Fibroblast of skin of right biceps (primary cell): ENCODE results near the gene PARD3.
"Not testable (repeated sequence)": the region's sequence is repeated elsewhere in the genome, so short reads cannot be mapped to it uniquely, and the experiment has no call there.

Experiments used
- DNase-seq: peaks from one replicate; pipeline ENCODE4 v3.0.0-alpha.2; 2013

The PARD3 gene

GRCh38 chr10:34815185-34816084 lies at the start of gene PARD3:
TSS of gene PARD3 (minus strand) at chr10:34815296. CDS start at chr10:34814995, 301 bp downstream.
- DNase-seq = peak; percentile 69

GRCh38 chr10:34864149-34865067 lies 49.3 kb upstream of the PARD3 start:
- no peak for DNase-seq

GRCh38 chr10:34862892-34863291 lies 47.8 kb upstream of the PARD3 start:
- no peak for DNase-seq

DNA sequence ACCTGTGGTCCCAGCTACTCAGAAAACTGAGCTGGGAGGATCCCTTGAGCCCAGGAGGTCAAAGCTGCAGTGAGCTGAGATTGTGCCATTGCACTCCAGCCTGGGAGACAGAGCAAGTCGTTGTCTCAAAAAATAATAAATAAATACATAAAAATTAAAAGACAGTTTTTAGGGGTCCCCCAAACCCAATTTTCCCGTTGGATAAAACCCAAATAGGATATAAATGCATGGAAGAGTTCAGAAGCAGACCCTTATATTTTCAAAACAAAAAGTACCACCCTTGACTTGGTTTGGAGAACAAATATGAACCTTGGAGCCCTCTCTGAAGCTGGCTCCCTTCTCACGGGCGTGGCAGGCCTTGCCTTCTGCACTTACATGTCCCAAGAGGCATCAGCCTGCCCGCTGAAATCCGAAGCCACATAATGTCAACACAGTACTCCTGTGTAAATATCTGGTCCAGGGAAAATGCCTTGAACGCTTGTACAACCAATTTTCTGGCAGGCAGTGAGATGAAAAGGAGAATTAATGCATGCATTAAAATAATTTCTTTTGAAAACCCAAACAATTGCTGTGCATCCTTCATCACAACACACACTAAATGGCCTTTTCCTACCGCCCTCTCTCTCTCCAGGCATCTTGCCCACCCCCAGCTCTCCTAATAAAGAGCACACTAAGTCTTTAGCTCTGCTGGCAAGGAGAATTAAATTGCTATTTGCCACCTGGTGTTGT lies 46.4 kb upstream of the PARD3 start:
- no peak for DNase-seq

- peak; percentile 50 for DNase-seq
Observed at GRCh38 chr10:34859170-34859569, 44.1 kb upstream of the PARD3 start.

DNA sequence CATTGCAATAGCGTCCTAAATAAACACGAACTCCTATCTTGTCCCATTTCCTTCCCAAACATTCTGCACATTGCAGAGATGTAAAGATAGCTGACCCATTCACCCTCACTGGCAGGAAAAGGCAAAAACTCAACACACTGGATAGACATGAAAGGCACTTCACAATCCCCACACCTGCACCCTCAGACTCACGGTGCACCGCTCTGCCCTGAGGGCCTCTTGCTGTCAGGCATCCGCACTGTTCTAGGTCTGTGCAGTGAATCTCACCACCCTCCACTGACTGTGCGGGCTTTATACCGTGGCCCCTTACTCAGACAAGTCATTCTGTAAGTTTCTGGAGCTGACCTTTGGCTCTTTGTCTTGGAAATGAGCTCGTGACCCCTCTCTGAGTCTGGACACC lies 42.9 kb upstream of the PARD3 start:
- DNase-seq = no peak

DNA sequence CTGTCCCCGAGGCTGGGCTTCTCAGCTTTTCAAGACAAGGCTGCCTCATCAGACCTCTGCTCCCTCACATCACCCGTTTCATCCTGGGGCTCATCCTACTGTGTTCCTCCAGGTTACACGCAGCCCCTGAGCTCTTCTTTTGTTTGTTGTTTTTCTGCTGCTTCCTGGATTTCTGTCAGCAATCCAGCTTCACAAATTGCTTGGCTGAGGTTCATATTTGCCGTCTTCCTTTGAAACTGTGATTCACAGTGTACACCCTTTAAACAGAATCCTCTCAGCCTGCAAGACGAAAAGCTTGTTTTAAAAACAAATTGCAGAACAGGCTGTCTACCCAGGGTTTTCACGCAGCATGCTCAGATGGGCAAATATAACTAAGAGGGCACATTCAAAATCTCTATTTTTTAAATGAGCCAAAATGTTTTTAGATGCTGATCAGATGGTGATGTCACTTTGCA lies 39.1 kb upstream of the PARD3 start:
- DNase-seq = peak; percentile 48

DNA sequence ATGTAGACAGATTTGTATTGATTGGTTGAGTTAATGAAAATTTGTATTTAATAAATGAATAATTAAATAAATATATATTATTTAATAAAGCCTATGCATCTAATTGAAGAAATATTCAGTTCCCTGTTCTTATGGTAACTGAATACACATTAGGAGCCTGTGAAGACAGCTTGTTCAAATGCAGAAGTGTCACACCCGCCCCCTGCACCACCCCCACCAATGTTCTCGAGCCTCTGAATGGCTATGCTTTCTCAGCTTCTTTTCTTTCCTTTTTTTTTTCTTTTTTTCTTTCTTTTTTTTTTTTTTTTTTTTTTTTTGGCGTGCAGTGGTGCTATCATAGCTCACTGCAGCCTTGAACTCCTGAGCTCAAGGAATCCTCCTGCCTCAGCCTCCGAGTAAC lies 38.3 kb upstream of the PARD3 start:
- no peak for DNase-seq

DNA sequence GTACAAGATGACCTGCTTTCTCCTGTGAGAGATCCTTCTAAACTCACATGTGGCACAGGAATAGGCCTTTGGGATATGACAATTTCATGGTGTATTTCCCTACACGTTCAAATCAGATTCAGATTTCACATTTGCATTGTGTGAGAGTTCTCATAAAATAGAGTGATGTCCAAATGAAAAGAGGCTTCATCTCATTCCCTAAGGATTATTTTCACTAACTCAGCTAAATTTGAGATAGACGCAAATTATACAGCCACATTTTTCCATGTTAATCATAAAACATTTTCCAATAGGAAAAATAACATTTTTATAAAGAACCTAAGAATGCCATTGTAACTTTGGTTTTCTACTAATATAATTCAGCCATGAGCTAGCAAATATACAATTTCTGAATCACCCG lies 35.5 kb upstream of the PARD3 start:
- DNase-seq = no peak

GRCh38 chr10:34850036-34850435 lies 34.9 kb upstream of the PARD3 start:
- no peak for DNase-seq

GRCh38 chr10:34845070-34845469 lies 30.0 kb upstream of the PARD3 start:
- no peak for DNase-seq

GRCh38 chr10:34844448-34844847 lies 29.4 kb upstream of the PARD3 start:
- DNase-seq = no peak

DNA sequence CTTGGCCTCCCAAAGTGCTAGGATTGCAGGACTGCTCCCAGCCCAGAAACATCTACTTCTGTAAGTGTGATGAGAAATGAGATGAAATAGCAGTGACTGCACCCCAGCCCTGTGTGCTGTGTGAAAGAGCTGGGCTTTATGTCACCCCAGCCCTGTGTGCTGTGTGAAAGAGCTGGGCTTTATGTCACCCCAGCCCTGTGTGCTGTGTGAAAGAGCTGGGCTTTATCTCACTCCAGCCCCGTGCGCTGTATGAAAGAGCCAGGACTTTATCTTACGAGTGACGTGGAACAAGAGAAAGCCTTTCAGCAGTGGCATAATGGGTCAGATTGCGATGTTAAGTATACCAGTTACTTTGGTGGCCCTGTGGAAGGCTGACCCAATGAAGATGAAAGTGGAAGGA lies 28.4 kb upstream of the PARD3 start:
- not testable (repeated sequence) for DNase-seq

GRCh38 chr10:34838366-34838900 lies 23.3 kb upstream of the PARD3 start:
- no peak for DNase-seq

- no peak for DNase-seq
Observed at GRCh38 chr10:34835908-34836508, 20.9 kb upstream of the PARD3 start.

- DNase-seq = no peak
Observed at GRCh38 chr10:34834274-34834673, 19.2 kb upstream of the PARD3 start.

- no peak for DNase-seq
Observed at GRCh38 chr10:34830217-34830822, 15.2 kb upstream of the PARD3 start.

DNA sequence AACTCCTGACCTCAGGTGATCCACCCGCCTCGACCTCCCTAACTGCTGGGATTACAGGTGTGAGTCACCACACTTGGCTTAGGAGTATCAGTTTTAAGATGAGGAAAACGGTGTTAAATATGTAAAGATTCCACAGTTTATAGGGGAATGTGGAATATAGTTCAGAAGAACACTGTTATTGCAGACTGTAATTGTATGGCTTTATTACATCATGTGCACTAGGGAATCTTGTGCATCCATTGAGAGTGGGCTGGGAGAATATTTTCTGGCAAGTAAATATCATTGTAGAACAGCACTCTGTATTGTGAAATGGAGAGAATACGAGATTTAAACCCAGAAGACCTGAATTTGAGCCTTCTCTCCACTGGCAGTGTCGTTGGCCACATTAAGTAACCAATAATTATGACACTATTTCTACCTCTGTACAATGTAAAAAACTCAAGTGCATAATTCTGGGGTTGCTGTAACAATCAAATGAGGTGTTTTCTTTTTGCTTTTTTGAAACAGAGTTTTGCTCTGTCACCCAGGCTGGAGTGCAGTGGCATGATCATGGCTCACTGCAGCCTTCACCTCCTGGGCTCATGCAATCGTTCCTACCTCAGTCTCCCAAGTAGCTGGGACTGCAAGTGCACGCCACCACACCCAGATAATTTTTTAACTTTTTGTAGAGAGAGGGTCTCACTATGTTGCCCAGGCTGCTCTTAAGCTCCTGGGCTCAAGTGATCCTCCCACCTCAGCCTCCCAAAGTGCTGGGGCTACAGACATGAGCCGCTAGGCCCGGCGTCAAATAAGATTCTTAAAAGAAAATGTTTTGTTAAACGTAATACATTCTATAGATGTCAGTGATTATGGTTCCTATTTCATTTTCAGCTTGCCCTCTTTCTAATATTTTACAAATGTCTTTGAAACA lies 12.0 kb upstream of the PARD3 start:
- peak; percentile 37 for DNase-seq

GRCh38 chr10:34826221-34826620 lies 11.1 kb upstream of the PARD3 start:
- no peak for DNase-seq

- DNase-seq = no peak
Observed at GRCh38 chr10:34825414-34825813, 10.3 kb upstream of the PARD3 start.

- no peak for DNase-seq
Observed at GRCh38 chr10:34824870-34825269, 9.8 kb upstream of the PARD3 start.
